H1 (cell line): ENCODE measurements around the gene CIB4. TPM values are rescaled to one million over a fixed set of nuclear protein-coding genes. Genes with fewer than 3 reads are reported as not detected.

Source experiments
- CTCF ChIA-PET: fragments of 300-600 bp; sonication (Branson Sonifier 250); formaldehyde crosslinking; loops from one replicate; lab custom pipeline; 2021; ENCODE audit not compliant: partially characterized antibody; lab: Charles Lee
- POLR2A ChIA-PET: fragments of 300-600 bp; sonication (Branson Sonifier 250); formaldehyde crosslinking; loops from one replicate; lab custom pipeline; 2021; ENCODE audit warnings: inconsistent platforms; ENCODE audit not compliant: partially characterized antibody; lab: Charles Lee
- DNase-seq, 2 experiments: peaks; one replicate each; pipeline versions ENCODE4 v3.0.0 to v3.0.0-alpha.2; 2010 to 2022; ENCODE audit warnings: low spot score in 2 of 2, low read depth in 1 of 2, mixed read lengths in 1 of 2
- FAIRE-seq: peaks from 2 replicates; lab custom pipeline; 2011; peaks lifted over from hg19 to GRCh38; lab: Jason Lieb, UNC
- H2AFZ ChIP-seq: 2 replicates; pipeline ENCODE4 v1.8.1; 2012; ENCODE audit warnings: low read length, inconsistent platforms
- H2AK5ac ChIP-seq: 2 replicates; pipeline ENCODE4 v1.6.1; 2013; ENCODE audit warnings: low read depth, low read length
- H2BK120ac ChIP-seq: replicated peaks from 2 replicates; pipeline ENCODE3; 2013; ENCODE audit warnings: low read depth, low read length, inconsistent platforms
- H2BK12ac ChIP-seq: 2 replicates; pipeline ENCODE4 v1.6.1; 2013; ENCODE audit warnings: low read depth, low read length
- H2BK15ac ChIP-seq: 2 replicates; pipeline ENCODE4 v1.6.1; 2013; ENCODE audit warnings: low read length
- H2BK20ac ChIP-seq: 2 replicates; pipeline ENCODE4 v1.6.1; 2013; ENCODE audit warnings: low read length
- H2BK5ac ChIP-seq: 2 replicates; pipeline ENCODE4 v1.6.1; 2013; ENCODE audit warnings: low read depth, low read length
- H3K14ac ChIP-seq: 2 replicates; pipeline ENCODE4 v1.6.1; 2013; ENCODE audit warnings: inconsistent platforms; ENCODE audit not compliant: insufficient read length
- H3K18ac ChIP-seq: 2 replicates; pipeline ENCODE4 v1.6.1; 2013; ENCODE audit warnings: low read length; ENCODE audit errors: extremely low read depth
- H3K23ac ChIP-seq: 2 replicates; pipeline ENCODE4 v1.6.1; 2013; ENCODE audit warnings: inconsistent platforms; ENCODE audit not compliant: insufficient read length
- H3K23me2 ChIP-seq: 2 replicates; pipeline ENCODE4 v1.6.1; 2013; ENCODE audit warnings: low read depth, low read length
- H3K27ac ChIP-seq: 2 replicates; pipeline ENCODE4 v1.6.1; 2011; ENCODE audit warnings: low read depth, low read length, inconsistent platforms
- H3K27me3 ChIP-seq, 4 experiments: replicated peaks in 1 of 4; 1 replicate in 1 of 4; 2 replicates in 3 of 4; pipeline versions ENCODE4 v1.6.1 to v1.8.1; 2011 to 2013; ENCODE audit warnings: low read length in 3 of 4, mild to moderate bottlenecking in 3 of 4, inconsistent platforms in 2 of 4, mixed read lengths in 2 of 4, moderate library complexity in 1 of 4; ENCODE audit not compliant: control insufficient read depth in 3 of 4, insufficient read depth in 3 of 4; ENCODE audit errors: extremely low read depth in 1 of 4
- H3K36me3 ChIP-seq, 4 experiments: 2 replicates each; pipeline versions ENCODE4 v1.6.1 to v1.8.1; 2011 to 2013; ENCODE audit warnings: mild to moderate bottlenecking in 4 of 4, low read length in 3 of 4, moderate library complexity in 2 of 4, control low read depth in 1 of 4, inconsistent platforms in 1 of 4; ENCODE audit not compliant: insufficient read depth in 4 of 4, control insufficient read depth in 2 of 4
- H3K4ac ChIP-seq: replicated peaks from 2 replicates; pipeline ENCODE3; 2013; ENCODE audit warnings: low read length, low read depth, mixed read lengths, inconsistent platforms; ENCODE audit not compliant: insufficient read length
- H3K4me1 ChIP-seq, 4 experiments: replicated peaks in 1 of 4; 1 replicate in 1 of 4; 2 replicates in 3 of 4; pipeline versions ENCODE4 v1.6.1 to v1.8.1; 2011 to 2013; ENCODE audit warnings: low read length in 3 of 4, inconsistent platforms in 2 of 4, mixed read lengths in 1 of 4; ENCODE audit not compliant: insufficient read depth in 4 of 4, control insufficient read depth in 3 of 4
- H3K4me2 ChIP-seq, 2 experiments: 2 replicates each; pipeline versions ENCODE4 v1.6.1 to v1.8.1; 2011 to 2013; ENCODE audit warnings: low read depth in 2 of 2, low read length in 2 of 2, control low read depth in 1 of 2, inconsistent platforms in 1 of 2, mild to moderate bottlenecking in 1 of 2; ENCODE audit not compliant: insufficient read depth in 1 of 2
- H3K4me3 ChIP-seq, 4 experiments: fragments of 200-600, 300-600 bp in 1 of 4; sonication (generic), shearing (Covaris generic), sonication (Bioruptor Twin) in 1 of 4; 2 replicates each; pipeline versions ENCODE4 v1.5.1 to v1.8.1; 2011 to 2016; ENCODE audit warnings: low read length in 4 of 4, low read depth in 3 of 4, control low read depth in 2 of 4, inconsistent platforms in 2 of 4, mild to moderate bottlenecking in 2 of 4, mixed read lengths in 1 of 4, moderate library complexity in 1 of 4; ENCODE audit not compliant: insufficient read depth in 2 of 4; ENCODE audit errors: extremely low read depth in 1 of 4
- H3K56ac ChIP-seq: replicated peaks from 2 replicates; pipeline ENCODE3; 2013; ENCODE audit warnings: low read depth, mild to moderate bottlenecking, mixed read lengths, low read length, inconsistent platforms; ENCODE audit not compliant: insufficient read length
- H3K79me1 ChIP-seq: 2 replicates; pipeline ENCODE4 v1.6.1; 2013; ENCODE audit warnings: low read depth, low read length, control low read depth
- H3K79me2 ChIP-seq, 2 experiments: 2 replicates each; pipeline versions ENCODE4 v1.6.1 to v1.8.1; 2012 to 2013; ENCODE audit warnings: low read length in 2 of 2, mild to moderate bottlenecking in 2 of 2, inconsistent platforms in 1 of 2; ENCODE audit not compliant: insufficient read depth in 2 of 2, control insufficient read depth in 1 of 2
- H3K9ac ChIP-seq, 4 experiments: replicated peaks in 1 of 4; 1 replicate in 1 of 4; 2 replicates in 3 of 4; pipeline versions ENCODE4 v1.6.1 to v1.8.1; 2011 to 2013; ENCODE audit warnings: low read depth in 3 of 4, low read length in 3 of 4, control low read depth in 2 of 4, mild to moderate bottlenecking in 2 of 4, moderate library complexity in 2 of 4, inconsistent platforms in 1 of 4; ENCODE audit errors: extremely low read depth in 1 of 4
- H3K9me3 ChIP-seq, 2 experiments: 2 replicates each; pipeline versions ENCODE4 v1.6.1 to v1.8.1; 2012 to 2013; ENCODE audit warnings: mild to moderate bottlenecking in 2 of 2, moderate library complexity in 2 of 2, control low read depth in 1 of 2, inconsistent platforms in 1 of 2, low read depth in 1 of 2, low read length in 1 of 2, mixed read lengths in 1 of 2; ENCODE audit not compliant: insufficient read depth in 2 of 2
- H4K20me1 ChIP-seq, 2 experiments: replicated peaks in 1 of 2; 2 replicates each; pipeline versions ENCODE3 to v1.8.1; 2011 to 2013; ENCODE audit warnings: inconsistent platforms in 2 of 2, low read length in 2 of 2, mild to moderate bottlenecking in 1 of 2; ENCODE audit not compliant: insufficient read depth in 2 of 2, control insufficient read depth in 1 of 2
- H4K5ac ChIP-seq: 2 replicates; pipeline ENCODE4 v1.6.1; 2013; ENCODE audit warnings: low read length, low read depth, mixed read lengths, inconsistent platforms; ENCODE audit not compliant: insufficient read length
- H4K8ac ChIP-seq: 2 replicates; pipeline ENCODE4 v1.8.0; 2013; ENCODE audit warnings: mild to moderate bottlenecking, moderate library complexity, low read length, inconsistent platforms; ENCODE audit not compliant: insufficient read depth; ENCODE audit errors: extremely low read depth
- H4K91ac ChIP-seq: replicated peaks from 2 replicates; pipeline ENCODE3; 2013; ENCODE audit warnings: low read length, mixed read lengths, inconsistent platforms; ENCODE audit not compliant: insufficient read length
- ATF2 ChIP-seq: IDR thresholded peaks from 2 replicates; pipeline ENCODE4 v1.6.1; 2012; ENCODE audit warnings: low read length, inconsistent platforms
- EZH2 ChIP-seq: fragments of 200-600 bp; sonication (generic); IDR thresholded peaks from 2 replicates; pipeline ENCODE4 v1.7.1; 2012; ENCODE audit warnings: low read depth, mild to moderate bottlenecking, moderate library complexity, low read length, inconsistent platforms; ENCODE audit not compliant: severe bottlenecking
- JUN ChIP-seq: IDR thresholded peaks from 2 replicates; pipeline ENCODE4 v1.6.1; 2011; ENCODE audit warnings: low read depth, mild to moderate bottlenecking, improper control_type of control experiment, low read length
- MAX ChIP-seq: IDR thresholded peaks from 2 replicates; pipeline ENCODE4 v1.6.1; 2012; ENCODE audit warnings: inconsistent platforms
- PHF8 ChIP-seq: fragments of 200-600 bp; sonication (generic); conservative IDR thresholded peaks from 2 replicates; pipeline ENCODE4 v1.7.1; 2012; ENCODE audit warnings: low read depth, mild to moderate bottlenecking, inconsistent platforms, low read length, moderate library complexity
- RBBP5 ChIP-seq: IDR thresholded peaks from 2 replicates; pipeline ENCODE4 v1.7.1; 2012; ENCODE audit warnings: low read depth, mild to moderate bottlenecking, inconsistent platforms, low read length, moderate library complexity, borderline replicate concordance
- RNF2 ChIP-seq: fragments of 200-900, 300-1000 bp; sonication (generic); IDR thresholded peaks from 2 replicates; pipeline ENCODE4 v1.7.1; 2016; ENCODE audit warnings: borderline replicate concordance, low read depth, mild to moderate bottlenecking, antibody characterized with exemption, low read length; ENCODE audit not compliant: poor library complexity, severe bottlenecking; ENCODE audit errors: missing control alignments
- SP4 ChIP-seq: IDR thresholded peaks from 2 replicates; pipeline ENCODE4 v1.6.1; 2012; ENCODE audit warnings: low read length, inconsistent platforms
- TBP ChIP-seq: IDR thresholded peaks from 2 replicates; pipeline ENCODE4 v1.6.1; 2011; ENCODE audit warnings: low read depth, low read length, improper control_type of control experiment
- TEAD4 ChIP-seq: IDR thresholded peaks from 2 replicates; pipeline ENCODE4 v1.6.1; 2012; ENCODE audit warnings: low read depth, low read length, inconsistent platforms, mixed read lengths
- WGBS, 2 experiments: shearing (Covaris generic) in 1 of 2; methylation state at CpG; one replicate each; pipeline versions ENCODE4 v1.1.6 to v1.1.7; 2013 to 2015; ENCODE audit warnings: low lambda C conversion rate in 2 of 2, mixed read lengths in 2 of 2, inconsistent platforms in 1 of 2, low coverage in 1 of 2, missing lambda C conversion rate in 1 of 2; ENCODE audit not compliant: insufficient replicate concordance in 2 of 2, insufficient coverage in 1 of 2, insufficient read length in 1 of 2; ENCODE audit errors: extremely low coverage in 1 of 2, missing lambda C conversion rate in 1 of 2; 5-methylcytosine and 5-hydroxymethylcytosine counted together
- polyA plus RNA-seq, 7 experiments: library from polyadenylated mRNA; depleted of rRNA in 3 of 7; stranded (reverse) in 5 of 7; unstranded in 2 of 7; fragments of >200 nt in 5 of 7; fragments of 200-250 nt in 2 of 7; gene quantifications; 1 replicate in 5 of 7; 2 replicates in 1 of 7; 4 replicates in 1 of 7; pipeline versions ENCODE4 v1.2.1 to v1.2.3, GENCODE V29; 2011 to 2013; ENCODE audit warnings: missing spikeins in 2 of 7, mixed read lengths in 2 of 7
- total RNA-seq: library from RNA; stranded (reverse); fragmentation: NEBNext Ultra II Directional; extraction: Animal tissue kit (Norgen Biotek cat#: 25700); gene quantifications from 2 replicates; pipeline ENCODE4 v1.2.1, GENCODE V29; 2021

CIB4 gene
- total and polyA plus RNA-seq, 2 of the 8 experiments (the other 6 are each of a cell fraction or from before 2014, with no cell fraction given), result not detected

- ChIA-PET POLR2A (interaction anchor here (1.4 kb wide), 1 partner anchor 9 kb away, joined by 3 read pairs; no protein-coding TSS in a partner anchor), CTCF (interaction anchor here (0.7 to 17.4 kb wide), 13 partner anchors 10 to 330 kb away, joined by 3 to 367 read pairs (median 3); no protein-coding TSS in a partner anchor)
- H3K27me3 ChIP-seq, result no peaks in the 10 kb centered on the region
- no peak overlapping the region for H2BK120ac ChIP-seq
- H2BK15ac ChIP-seq, result no peak overlapping the region
- H3K36me3 ChIP-seq, result no peaks in the 10 kb centered on the region
- H3K18ac ChIP-seq, result 0 out of 2 replicates have a peak overlapping the region, but pooled peaks have one; percentile 51
- no peaks in the 10 kb centered on the region for H3K79me2 ChIP-seq
- H2AFZ ChIP-seq, result no peak overlapping the region
- no peak overlapping the region for H4K5ac ChIP-seq
- H4K8ac ChIP-seq, result no peak overlapping the region
- H3K23ac ChIP-seq, result no peak overlapping the region
- H4K20me1 ChIP-seq, result no peaks in the 10 kb centered on the region
- H3K9me3 ChIP-seq, result no peaks in the 10 kb centered on the region
- FAIRE-seq, result no peak
- no peak overlapping the region for H4K91ac ChIP-seq
- no peak overlapping the region for H2AK5ac ChIP-seq
- H3K4ac ChIP-seq, result no peak overlapping the region
- no peak overlapping the region for H3K56ac ChIP-seq
- no peak overlapping the region for H2BK20ac ChIP-seq
- H2BK5ac ChIP-seq, result no peak overlapping the region
- H3K4me2 ChIP-seq, result 0 out of 4 replicates have a peak overlapping the region, but pooled peaks of 1 of the 2 experiments have one; percentile 10
- WGBS, 2 experiments, result 65% methylated on average over 8 of the region's 8 CpGs; no CpG with 5 or more reads in 1 of the 2 experiments
- H3K27ac ChIP-seq, result no peak overlapping the region
- no peak overlapping the region; a peak in 1 of 7 replicates for H3K9ac ChIP-seq
- H3K79me1 ChIP-seq, result no peaks in the 10 kb centered on the region
- H3K23me2 ChIP-seq, result no peaks in the 10 kb centered on the region
- H3K4me1 ChIP-seq, result peaks cover 0 to 23% (median 11%) of the 10 kb centered on the region in 4 experiments; a peak in 6 of 7 replicates
- H3K14ac ChIP-seq, result no peak overlapping the region
- DNase-seq, result no peak
- no peak overlapping the region for H3K4me3 ChIP-seq
- no peak overlapping the region for H2BK12ac ChIP-seq
- no peak for TF ChIP-seq SP4
- TF ChIP-seq TEAD4, result no peak
- TF ChIP-seq PHF8, result no peak
- TF ChIP-seq EZH2, result no peak
- no peak for TF ChIP-seq MAX
- TF ChIP-seq JUN, result no peak
- no peak for TF ChIP-seq RBBP5
- no peak for TF ChIP-seq RNF2
- TF ChIP-seq ATF2, result no peak
- TF ChIP-seq TBP, result no peak
Measured at GRCh38 chr2:26612522-26613240, 28.5 kb downstream of the CIB4 start.
